HepG2 (cell line): Measurements from ENCODE around the gene FAM111B. TPM values are rescaled to one million over a fixed set of nuclear protein-coding genes. Genes with fewer than 3 reads are reported as not detected.

Experiments
- ATF7-NPFF ChIP-seq: sonication (generic); formaldehyde crosslinking; IDR thresholded peaks from 2 replicates; pipeline ENCODE4 v1.8.1; 2023; ENCODE audit warnings: mild to moderate bottlenecking, low read depth, missing genetic modification reagents, moderate library complexity
- KLF12 ChIP-seq: sonication (generic); formaldehyde crosslinking; IDR thresholded peaks from 2 replicates; pipeline ENCODE4 v1.4.0; 2020; ENCODE audit warnings: missing genetic modification reagents, borderline replicate concordance
- PPARG ChIP-seq: conservative IDR thresholded peaks from 2 replicates; pipeline ENCODE4 v1.6.1; 2016; ENCODE audit warnings: missing biosample characterization, missing genetic modification reagents
- TEAD3 ChIP-seq: optimal IDR thresholded peaks from 2 replicates; pipeline ENCODE3; 2016; ENCODE audit warnings: borderline replicate concordance
- ZNF12 ChIP-seq: sonication (generic); formaldehyde crosslinking; IDR thresholded peaks from 2 replicates; pipeline ENCODE4 v1.5.0; 2020; ENCODE audit warnings: missing genetic modification reagents
- ZNF546 ChIP-seq: sonication (generic); formaldehyde crosslinking; conservative IDR thresholded peaks from 2 replicates; pipeline ENCODE4 v1.8.1; 2023; ENCODE audit warnings: mild to moderate bottlenecking, missing genetic modification reagents
- ZNF747 ChIP-seq: sonication (generic); formaldehyde crosslinking; IDR thresholded peaks from 2 replicates; pipeline ENCODE4 v1.8.1; 2023; ENCODE audit warnings: missing genetic modification reagents, mild to moderate bottlenecking, borderline replicate concordance
- polyA plus RNA-seq, 8 experiments: library from polyadenylated mRNA; depleted of rRNA in 3 of 8; stranded (reverse) in 7 of 8; unstranded in 1 of 8; fragments of >200 nt; fragmentation: Illumina TruSeq in 4 of 8; extraction: Trizol in 4 of 8; gene quantifications; 2 replicates each; pipeline versions ENCODE4 v1.2.1 to v1.2.3, GENCODE V29; 2011 to 2016; ENCODE audit warnings: low read depth in 4 of 8, missing spikeins in 1 of 8, mixed read lengths in 1 of 8; ENCODE audit not compliant: insufficient read depth in 1 of 8
- total RNA-seq, 5 experiments: library from RNA; depleted of rRNA; stranded (reverse); fragments of >200 nt; fragmentation: Illumina TruSeq; extraction: Trizol; gene quantifications; 2 replicates each; pipeline ENCODE4 v1.2.3, GENCODE V29; 2016; ENCODE audit warnings: low read depth in 1 of 5
- TF ChIP-seq, protein P1 (sequence below), 2 experiments: sonication (generic) in 1 of 2; formaldehyde crosslinking in 1 of 2; IDR thresholded peaks; 2 replicates each; pipeline versions ENCODE4 v1.4.0 to v1.6.1; 2016 to 2020; ENCODE audit warnings: borderline replicate concordance in 1 of 2, low read depth in 1 of 2, mild to moderate bottlenecking in 1 of 2, missing genetic modification reagents in 1 of 2
- TF ChIP-seq, protein P2 (sequence below): sonication (generic); formaldehyde crosslinking; IDR thresholded peaks from 2 replicates; pipeline ENCODE4 v1.5.0; 2020; ENCODE audit warnings: mild to moderate bottlenecking, missing genetic modification reagents, moderate library complexity
- TF ChIP-seq, protein P3 (sequence below): IDR thresholded peaks from 2 replicates; pipeline ENCODE4 v1.6.1; 2016; ENCODE audit warnings: mild to moderate bottlenecking
- TF ChIP-seq, protein P4 (sequence below): sonication (generic); formaldehyde crosslinking; IDR thresholded peaks from 2 replicates; pipeline ENCODE4 v1.4.0; 2020; ENCODE audit warnings: missing genetic modification reagents, borderline replicate concordance
- TF ChIP-seq, protein P5 (sequence below): sonication (generic); formaldehyde crosslinking; IDR thresholded peaks from 2 replicates; pipeline ENCODE4 v1.4.0; 2020; ENCODE audit warnings: missing genetic modification reagents, low read depth, mild to moderate bottlenecking, borderline replicate concordance
- TF ChIP-seq, protein P6 (sequence below): IDR thresholded peaks from 2 replicates; pipeline ENCODE4 v1.6.1; 2012; ENCODE audit warnings: low read length, improper control_type of control experiment

The FAM111B gene
- total and polyA plus RNA-seq, 2 of the 13 experiments (the other 11 are each of a cell fraction or from before 2014, with no cell fraction given), result 1.6 to 28.2 TPM

DNA sequence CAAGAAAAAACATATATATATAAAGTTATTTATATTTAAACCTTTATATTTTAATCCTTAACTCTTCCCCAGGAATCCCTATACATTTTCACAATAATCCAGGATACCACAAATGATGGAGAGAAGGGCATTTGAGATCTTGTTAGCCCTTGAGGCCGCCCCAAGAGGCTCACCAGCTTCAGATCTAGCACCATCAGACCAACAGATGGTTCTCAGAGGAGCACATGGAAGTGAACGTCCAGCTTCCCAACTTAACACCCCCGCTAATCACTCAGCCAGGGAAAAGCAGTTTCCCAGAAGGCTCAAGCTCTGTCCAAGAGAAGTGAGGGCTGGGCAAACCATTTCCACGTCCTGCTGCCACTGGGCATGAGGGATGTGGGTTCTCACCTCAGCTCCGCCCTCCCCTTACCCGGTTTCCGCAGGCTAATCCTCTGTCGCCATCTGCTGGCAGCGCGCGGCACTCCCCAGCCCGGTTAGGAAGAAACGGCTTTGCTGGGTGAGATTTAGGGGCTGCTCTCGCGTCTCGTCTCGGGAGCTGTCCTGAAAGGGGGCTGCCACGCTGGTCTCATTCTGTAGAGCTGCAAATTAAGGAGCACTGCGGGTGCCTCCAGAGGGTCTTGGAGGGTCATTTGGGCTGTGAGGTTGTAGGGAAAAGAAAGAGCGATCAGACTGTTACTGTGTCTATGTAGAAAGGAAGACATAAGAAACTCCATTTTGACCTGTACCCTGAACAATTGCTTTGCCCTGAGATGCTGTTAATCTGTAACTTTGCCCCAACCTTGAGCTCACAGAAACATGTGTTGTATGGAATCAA, 28.8 kb downstream of the FAM111B start (continued):
- TF ChIP-seq, protein P1, sequence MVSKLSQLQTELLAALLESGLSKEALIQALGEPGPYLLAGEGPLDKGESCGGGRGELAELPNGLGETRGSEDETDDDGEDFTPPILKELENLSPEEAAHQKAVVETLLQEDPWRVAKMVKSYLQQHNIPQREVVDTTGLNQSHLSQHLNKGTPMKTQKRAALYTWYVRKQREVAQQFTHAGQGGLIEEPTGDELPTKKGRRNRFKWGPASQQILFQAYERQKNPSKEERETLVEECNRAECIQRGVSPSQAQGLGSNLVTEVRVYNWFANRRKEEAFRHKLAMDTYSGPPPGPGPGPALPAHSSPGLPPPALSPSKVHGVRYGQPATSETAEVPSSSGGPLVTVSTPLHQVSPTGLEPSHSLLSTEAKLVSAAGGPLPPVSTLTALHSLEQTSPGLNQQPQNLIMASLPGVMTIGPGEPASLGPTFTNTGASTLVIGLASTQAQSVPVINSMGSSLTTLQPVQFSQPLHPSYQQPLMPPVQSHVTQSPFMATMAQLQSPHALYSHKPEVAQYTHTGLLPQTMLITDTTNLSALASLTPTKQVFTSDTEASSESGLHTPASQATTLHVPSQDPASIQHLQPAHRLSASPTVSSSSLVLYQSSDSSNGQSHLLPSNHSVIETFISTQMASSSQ (IDR thresholded peaks at IDR 0.05; ENCODE audit: low read depth), result no peak
- TF ChIP-seq, protein P1 (CRISPR knock-in tag; IDR thresholded peaks at IDR 0.05; ENCODE audit: borderline replicate concordance), result peak; percentile 59; the same call in 1 of the 2 replicates
- TF ChIP-seq, protein P2, sequence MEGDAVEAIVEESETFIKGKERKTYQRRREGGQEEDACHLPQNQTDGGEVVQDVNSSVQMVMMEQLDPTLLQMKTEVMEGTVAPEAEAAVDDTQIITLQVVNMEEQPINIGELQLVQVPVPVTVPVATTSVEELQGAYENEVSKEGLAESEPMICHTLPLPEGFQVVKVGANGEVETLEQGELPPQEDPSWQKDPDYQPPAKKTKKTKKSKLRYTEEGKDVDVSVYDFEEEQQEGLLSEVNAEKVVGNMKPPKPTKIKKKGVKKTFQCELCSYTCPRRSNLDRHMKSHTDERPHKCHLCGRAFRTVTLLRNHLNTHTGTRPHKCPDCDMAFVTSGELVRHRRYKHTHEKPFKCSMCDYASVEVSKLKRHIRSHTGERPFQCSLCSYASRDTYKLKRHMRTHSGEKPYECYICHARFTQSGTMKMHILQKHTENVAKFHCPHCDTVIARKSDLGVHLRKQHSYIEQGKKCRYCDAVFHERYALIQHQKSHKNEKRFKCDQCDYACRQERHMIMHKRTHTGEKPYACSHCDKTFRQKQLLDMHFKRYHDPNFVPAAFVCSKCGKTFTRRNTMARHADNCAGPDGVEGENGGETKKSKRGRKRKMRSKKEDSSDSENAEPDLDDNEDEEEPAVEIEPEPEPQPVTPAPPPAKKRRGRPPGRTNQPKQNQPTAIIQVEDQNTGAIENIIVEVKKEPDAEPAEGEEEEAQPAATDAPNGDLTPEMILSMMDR (CRISPR knock-in tag), result peak; percentile 99
- TF ChIP-seq, protein P3, sequence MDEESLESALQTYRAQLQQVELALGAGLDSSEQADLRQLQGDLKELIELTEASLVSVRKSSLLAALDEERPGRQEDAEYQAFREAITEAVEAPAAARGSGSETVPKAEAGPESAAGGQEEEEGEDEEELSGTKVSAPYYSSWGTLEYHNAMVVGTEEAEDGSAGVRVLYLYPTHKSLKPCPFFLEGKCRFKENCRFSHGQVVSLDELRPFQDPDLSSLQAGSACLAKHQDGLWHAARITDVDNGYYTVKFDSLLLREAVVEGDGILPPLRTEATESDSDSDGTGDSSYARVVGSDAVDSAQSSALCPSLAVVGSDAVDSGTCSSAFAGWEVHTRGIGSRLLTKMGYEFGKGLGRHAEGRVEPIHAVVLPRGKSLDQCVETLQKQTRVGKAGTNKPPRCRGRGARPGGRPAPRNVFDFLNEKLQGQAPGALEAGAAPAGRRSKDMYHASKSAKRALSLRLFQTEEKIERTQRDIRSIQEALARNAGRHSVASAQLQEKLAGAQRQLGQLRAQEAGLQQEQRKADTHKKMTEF, result peak; percentile 59; the same call in 1 of the 2 replicates
- TF ChIP-seq KLF12 (no peak), ATF7-NPFF (no peak), ZNF12 (CRISPR knock-in tag) (no peak), PPARG (CRISPR knock-in tag) (0 out of 2 replicates have a peak, but pooled peaks have one; percentile 10), TEAD3 (peak; percentile 49), ZNF747 (CRISPR knock-in tag) (no peak; the same call in 1 of the 2 replicates), ZNF546 (0 out of 2 replicates have a peak, but pooled peaks have one; percentile 36)
- TF ChIP-seq, protein P4, sequence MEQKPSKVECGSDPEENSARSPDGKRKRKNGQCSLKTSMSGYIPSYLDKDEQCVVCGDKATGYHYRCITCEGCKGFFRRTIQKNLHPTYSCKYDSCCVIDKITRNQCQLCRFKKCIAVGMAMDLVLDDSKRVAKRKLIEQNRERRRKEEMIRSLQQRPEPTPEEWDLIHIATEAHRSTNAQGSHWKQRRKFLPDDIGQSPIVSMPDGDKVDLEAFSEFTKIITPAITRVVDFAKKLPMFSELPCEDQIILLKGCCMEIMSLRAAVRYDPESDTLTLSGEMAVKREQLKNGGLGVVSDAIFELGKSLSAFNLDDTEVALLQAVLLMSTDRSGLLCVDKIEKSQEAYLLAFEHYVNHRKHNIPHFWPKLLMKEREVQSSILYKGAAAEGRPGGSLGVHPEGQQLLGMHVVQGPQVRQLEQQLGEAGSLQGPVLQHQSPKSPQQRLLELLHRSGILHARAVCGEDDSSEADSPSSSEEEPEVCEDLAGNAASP (CRISPR knock-in tag), result peak; percentile 17; the same call in 1 of the 2 replicates
- TF ChIP-seq, protein P5, sequence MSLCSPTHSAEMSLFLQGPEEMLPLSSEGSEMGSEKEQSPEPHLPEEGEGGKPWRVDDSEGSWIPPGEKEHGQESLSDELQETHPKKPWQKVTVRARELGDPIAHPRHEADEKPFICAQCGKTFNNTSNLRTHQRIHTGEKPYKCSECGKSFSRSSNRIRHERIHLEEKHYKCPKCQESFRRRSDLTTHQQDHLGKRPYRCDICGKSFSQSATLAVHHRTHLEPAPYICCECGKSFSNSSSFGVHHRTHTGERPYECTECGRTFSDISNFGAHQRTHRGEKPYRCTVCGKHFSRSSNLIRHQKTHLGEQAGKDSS (CRISPR knock-in tag), result no peak
- TF ChIP-seq, protein P6, sequence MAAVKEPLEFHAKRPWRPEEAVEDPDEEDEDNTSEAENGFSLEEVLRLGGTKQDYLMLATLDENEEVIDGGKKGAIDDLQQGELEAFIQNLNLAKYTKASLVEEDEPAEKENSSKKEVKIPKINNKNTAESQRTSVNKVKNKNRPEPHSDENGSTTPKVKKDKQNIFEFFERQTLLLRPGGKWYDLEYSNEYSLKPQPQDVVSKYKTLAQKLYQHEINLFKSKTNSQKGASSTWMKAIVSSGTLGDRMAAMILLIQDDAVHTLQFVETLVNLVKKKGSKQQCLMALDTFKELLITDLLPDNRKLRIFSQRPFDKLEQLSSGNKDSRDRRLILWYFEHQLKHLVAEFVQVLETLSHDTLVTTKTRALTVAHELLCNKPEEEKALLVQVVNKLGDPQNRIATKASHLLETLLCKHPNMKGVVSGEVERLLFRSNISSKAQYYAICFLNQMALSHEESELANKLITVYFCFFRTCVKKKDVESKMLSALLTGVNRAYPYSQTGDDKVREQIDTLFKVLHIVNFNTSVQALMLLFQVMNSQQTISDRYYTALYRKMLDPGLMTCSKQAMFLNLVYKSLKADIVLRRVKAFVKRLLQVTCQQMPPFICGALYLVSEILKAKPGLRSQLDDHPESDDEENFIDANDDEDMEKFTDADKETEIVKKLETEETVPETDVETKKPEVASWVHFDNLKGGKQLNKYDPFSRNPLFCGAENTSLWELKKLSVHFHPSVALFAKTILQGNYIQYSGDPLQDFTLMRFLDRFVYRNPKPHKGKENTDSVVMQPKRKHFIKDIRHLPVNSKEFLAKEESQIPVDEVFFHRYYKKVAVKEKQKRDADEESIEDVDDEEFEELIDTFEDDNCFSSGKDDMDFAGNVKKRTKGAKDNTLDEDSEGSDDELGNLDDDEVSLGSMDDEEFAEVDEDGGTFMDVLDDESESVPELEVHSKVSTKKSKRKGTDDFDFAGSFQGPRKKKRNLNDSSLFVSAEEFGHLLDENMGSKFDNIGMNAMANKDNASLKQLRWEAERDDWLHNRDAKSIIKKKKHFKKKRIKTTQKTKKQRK, result no peak
